GM10248 (cell line): ENCODE measurements around the gene MYO5B.

Source experiments
- CTCF ChIA-PET: fragments of 300-600 bp; sonication (Branson Sonifier 250); formaldehyde crosslinking; extraction: SDS; loops from one replicate; lab custom pipeline; 2021; ENCODE audit warnings: antibody characterized with exemption; lab: Yijun Ruan, JAX
- POLR2A ChIA-PET: fragments of 350-650 bp; sonication (Branson Sonifier 250); formaldehyde crosslinking; extraction: SDS; loops from one replicate; lab custom pipeline; 2020; ENCODE audit warnings: antibody characterized with exemption; lab: Yijun Ruan, JAX
- DNase-seq: peaks from one replicate; pipeline ENCODE4 v3.0.0; 2012; ENCODE audit errors: extremely low spot score
- TF ChIP-seq, protein P1 (sequence below): IDR thresholded peaks from 2 replicates; pipeline ENCODE4 v1.5.1; 2012; ENCODE audit warnings: mild to moderate bottlenecking, low read depth; ENCODE audit errors: extremely low read depth, missing control alignments, control extremely low read depth

Gene MYO5B

DNA sequence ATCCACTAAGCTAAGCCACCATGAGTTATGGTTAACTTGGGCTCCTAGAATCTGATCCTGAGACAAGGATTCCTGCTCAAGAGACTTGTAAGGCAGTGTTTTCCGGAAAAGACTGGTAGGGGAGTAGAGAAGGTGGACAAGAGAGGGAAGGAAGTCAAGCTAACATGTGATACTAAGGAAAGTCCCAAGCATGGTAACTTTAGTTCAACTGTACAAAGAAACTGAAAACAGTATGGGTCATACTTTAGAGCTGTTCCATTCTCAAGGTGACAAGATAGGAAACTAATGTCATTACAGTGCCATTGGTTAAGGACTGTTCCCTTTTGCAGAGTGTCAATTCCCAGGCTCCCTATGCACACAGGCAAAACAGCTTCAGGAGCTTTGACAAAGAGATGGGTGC is 5.8 kb downstream of the MYO5B start:
- no peak for DNase-seq
- ChIA-PET CTCF (interaction anchor here (0.8 to 1.4 kb wide), 2 partner anchors 15 to 18 kb away, joined by 3 to 4 read pairs; no protein-coding TSS in a partner anchor), POLR2A (no interaction called here)
- TF ChIP-seq, protein P1, sequence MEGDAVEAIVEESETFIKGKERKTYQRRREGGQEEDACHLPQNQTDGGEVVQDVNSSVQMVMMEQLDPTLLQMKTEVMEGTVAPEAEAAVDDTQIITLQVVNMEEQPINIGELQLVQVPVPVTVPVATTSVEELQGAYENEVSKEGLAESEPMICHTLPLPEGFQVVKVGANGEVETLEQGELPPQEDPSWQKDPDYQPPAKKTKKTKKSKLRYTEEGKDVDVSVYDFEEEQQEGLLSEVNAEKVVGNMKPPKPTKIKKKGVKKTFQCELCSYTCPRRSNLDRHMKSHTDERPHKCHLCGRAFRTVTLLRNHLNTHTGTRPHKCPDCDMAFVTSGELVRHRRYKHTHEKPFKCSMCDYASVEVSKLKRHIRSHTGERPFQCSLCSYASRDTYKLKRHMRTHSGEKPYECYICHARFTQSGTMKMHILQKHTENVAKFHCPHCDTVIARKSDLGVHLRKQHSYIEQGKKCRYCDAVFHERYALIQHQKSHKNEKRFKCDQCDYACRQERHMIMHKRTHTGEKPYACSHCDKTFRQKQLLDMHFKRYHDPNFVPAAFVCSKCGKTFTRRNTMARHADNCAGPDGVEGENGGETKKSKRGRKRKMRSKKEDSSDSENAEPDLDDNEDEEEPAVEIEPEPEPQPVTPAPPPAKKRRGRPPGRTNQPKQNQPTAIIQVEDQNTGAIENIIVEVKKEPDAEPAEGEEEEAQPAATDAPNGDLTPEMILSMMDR = no peak

- POLR2A ChIA-PET = no interaction called here
Observed at GRCh38 chr18:50188652-50189051, 6.3 kb downstream of the MYO5B start.

GRCh38 chr18:50187659-50188058 is 7.3 kb downstream of the MYO5B start:
- TF ChIP-seq, protein P1 = no peak
- no peak for DNase-seq
- POLR2A ChIA-PET = no interaction called here
- CTCF ChIA-PET = interaction anchor here (0.9 to 1.9 kb wide), 3 partner anchors 9 to 169 kb away, joined by 3 to 6 read pairs (median 5); no protein-coding TSS in a partner anchor

More at GRCh38 chr18:50188652-50189051, 6.3 kb downstream of the MYO5B start:
- DNase-seq = no peak
- TF ChIP-seq, protein P1 = no peak
- CTCF ChIA-PET = interaction anchor here (1.4 to 1.8 kb wide), 2 partner anchors 10 to 19 kb away, joined by 3 to 5 read pairs; no protein-coding TSS in a partner anchor

DNA sequence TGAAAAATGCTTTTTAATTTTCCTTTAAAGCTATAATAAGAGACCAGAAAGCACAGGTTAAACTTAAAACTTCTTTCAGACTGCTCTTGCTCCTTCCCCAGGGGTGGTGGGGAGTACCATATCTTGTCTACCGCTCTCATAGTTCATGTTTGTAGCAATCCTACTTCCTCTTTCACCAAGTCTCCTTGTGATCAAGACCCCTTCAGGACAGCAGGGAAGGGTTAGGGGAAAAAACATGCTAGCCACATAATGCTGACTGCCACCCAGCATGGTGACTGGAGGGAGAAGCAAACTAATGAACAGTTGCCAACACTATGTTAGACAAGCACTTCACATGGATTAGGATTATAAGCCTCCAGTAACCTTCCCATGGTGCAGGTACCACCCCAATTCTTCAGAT is 8.6 kb downstream of the MYO5B start:
- CTCF ChIA-PET = interaction anchor here (0.9 to 3.9 kb wide), 4 partner anchors 9 to 171 kb away, joined by 3 to 20 read pairs (median 4); partner anchors contain the start of gene MYO5B
- POLR2A ChIA-PET = no interaction called here
- TF ChIP-seq, protein P1 = no peak
- no peak for DNase-seq

DNA sequence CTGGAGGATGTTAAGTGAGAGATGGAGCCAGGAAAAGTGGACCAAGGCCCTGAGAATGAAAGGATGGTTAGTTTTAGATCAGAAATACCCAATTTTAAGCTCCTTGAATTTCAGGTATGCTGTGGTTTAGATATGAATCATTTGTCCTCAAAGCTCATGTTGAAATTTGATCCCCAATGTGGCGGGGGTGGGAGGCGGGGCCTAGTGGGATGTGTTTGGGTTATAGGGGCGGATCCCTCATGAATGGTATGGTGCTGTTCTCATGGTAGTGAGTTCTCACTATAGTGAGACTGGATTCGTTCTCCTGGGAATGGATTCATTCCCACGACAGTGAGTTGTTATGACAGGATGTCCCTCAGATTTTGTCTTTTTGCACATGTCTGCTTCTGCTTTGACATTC is 11.4 kb downstream of the MYO5B start:
- TF ChIP-seq, protein P1 = no peak
- ChIA-PET CTCF (interaction anchor here (1.3 to 3.9 kb wide), 2 partner anchors 12 to 19 kb away, joined by 4 to 20 read pairs; partner anchors contain the start of gene MYO5B), POLR2A (no interaction called here)
- DNase-seq = no peak

DNA sequence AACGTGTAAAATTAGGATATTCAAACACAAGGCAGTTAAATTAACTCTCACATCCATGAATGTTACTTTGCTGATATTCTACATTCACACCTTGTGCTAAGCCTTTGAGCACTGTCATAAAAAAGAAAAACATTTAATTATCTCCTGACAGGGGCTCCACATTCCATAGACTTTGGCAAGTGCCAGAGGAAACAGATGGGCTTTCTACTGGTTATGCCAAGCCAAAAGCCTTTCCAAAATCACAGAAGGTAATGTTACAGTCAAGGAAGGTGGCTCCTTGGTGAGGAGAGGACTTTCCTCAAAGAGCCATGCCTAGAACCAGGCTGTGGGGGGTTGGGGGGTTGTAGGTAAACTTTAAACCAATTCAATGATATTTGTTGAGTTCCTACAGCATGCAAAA is 12.4 kb downstream of the MYO5B start:
- TF ChIP-seq, protein P1 = no peak
- CTCF ChIA-PET = no interaction called here
- POLR2A ChIA-PET = no interaction called here
- no peak for DNase-seq
